ENCODE data around the gene LY6G6D. TPM values are rescaled to one million over a fixed set of nuclear protein-coding genes. Genes with fewer than 3 reads are reported as not detected.
A peak's percentile ranks its signal among the peaks of the same experiment; 100 is the strongest.

The LY6G6D gene
- total and polyA plus RNA-seq, 2 of the 13 experiments (the other 11 are each of a cell fraction or from before 2014, with no cell fraction given): not detected

DNA sequence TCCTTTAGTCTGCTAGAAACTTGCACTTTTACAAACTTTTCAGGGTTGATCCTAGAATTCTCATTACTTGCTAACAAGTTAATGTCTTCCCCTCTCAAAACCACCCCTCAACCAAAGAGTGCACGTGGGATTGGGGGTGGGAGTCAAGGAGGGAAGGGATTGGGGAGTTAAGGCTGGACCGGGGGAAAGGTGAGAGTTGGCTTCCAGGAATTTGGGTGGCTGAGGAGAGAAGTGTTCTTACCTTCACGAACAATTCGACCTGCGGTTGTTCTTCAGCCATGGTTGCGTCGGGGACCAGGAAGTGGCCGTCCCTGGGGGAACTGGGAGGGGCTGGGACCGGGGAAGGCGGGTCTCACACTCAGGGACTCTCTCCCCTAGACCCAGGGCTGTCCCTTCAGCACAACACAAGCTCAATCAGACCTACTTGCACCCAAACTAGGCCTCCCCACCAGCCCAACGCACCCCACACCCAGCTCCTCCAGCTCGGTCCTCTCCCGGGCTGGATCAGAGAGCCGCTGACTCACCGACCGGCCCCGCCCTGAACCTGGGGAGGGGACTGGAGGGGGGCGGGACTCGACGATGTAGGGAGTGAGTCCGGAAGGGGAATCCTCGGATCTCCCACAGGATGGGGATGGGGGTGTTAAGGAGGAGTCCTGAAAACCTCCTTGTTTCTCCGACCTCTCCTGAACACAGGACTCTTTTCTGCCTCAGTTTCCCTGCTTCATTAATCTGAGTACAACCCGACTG is 21.0 kb downstream of the LY6G6D start, which contains the start of gene CLIC1 (continued):
- TF ChIP-seq, protein P1, sequence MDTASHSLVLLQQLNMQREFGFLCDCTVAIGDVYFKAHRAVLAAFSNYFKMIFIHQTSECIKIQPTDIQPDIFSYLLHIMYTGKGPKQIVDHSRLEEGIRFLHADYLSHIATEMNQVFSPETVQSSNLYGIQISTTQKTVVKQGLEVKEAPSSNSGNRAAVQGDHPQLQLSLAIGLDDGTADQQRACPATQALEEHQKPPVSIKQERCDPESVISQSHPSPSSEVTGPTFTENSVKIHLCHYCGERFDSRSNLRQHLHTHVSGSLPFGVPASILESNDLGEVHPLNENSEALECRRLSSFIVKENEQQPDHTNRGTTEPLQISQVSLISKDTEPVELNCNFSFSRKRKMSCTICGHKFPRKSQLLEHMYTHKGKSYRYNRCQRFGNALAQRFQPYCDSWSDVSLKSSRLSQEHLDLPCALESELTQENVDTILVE (CRISPR knock-in tag; IDR thresholded peaks at IDR 0.05): peak; percentile 72; the same call in 1 of the 2 replicates
- TF ChIP-seq SIX4 (CRISPR knock-in tag; IDR thresholded peaks at IDR 0.05) (0 out of 2 replicates have a peak, but pooled peaks have one; percentile 20), HES4 (CRISPR knock-in tag; IDR thresholded peaks at IDR 0.05; ENCODE audit: borderline replicate concordance) (no peak; the same call in 1 of the 2 replicates), PHF8 (CRISPR knock-in tag; IDR thresholded peaks at IDR 0.05) (peak; percentile 73), KDM2A (CRISPR knock-in tag; IDR thresholded peaks at IDR 0.05; ENCODE audit: borderline replicate concordance, low read depth) (peak; percentile 91), MXI1 (IDR thresholded peaks at IDR 0.05; ENCODE audit: borderline replicate concordance, low read depth, low read length) (0 out of 3 replicates have a peak, but pooled peaks have one; percentile 45), MYC (CRISPR knock-in tag; IDR thresholded peaks at IDR 0.05; ENCODE audit: borderline replicate concordance) (peak; percentile 52; the same call in 1 of the 2 replicates), ZNF225 (CRISPR knock-in tag; IDR thresholded peaks at IDR 0.05) (peak; percentile 54), ZNF329 (CRISPR knock-in tag; IDR thresholded peaks at IDR 0.05; ENCODE audit: low read depth) (0 out of 2 replicates have a peak, but pooled peaks have one; percentile 52), SNAPC2 (CRISPR knock-in tag; IDR thresholded peaks at IDR 0.05) (0 out of 2 replicates have a peak, but pooled peaks have one; percentile 42), ZNF776 (CRISPR knock-in tag; IDR thresholded peaks at IDR 0.05) (no peak), ZNF790 (CRISPR knock-in tag; IDR thresholded peaks at IDR 0.05; ENCODE audit: borderline replicate concordance) (peak; percentile 63; the same call in 1 of the 2 replicates), MED8 (CRISPR knock-in tag; IDR thresholded peaks at IDR 0.05; ENCODE audit: insufficient replicate concordance) (peak; percentile 69)
- TF ChIP-seq, protein P2, sequence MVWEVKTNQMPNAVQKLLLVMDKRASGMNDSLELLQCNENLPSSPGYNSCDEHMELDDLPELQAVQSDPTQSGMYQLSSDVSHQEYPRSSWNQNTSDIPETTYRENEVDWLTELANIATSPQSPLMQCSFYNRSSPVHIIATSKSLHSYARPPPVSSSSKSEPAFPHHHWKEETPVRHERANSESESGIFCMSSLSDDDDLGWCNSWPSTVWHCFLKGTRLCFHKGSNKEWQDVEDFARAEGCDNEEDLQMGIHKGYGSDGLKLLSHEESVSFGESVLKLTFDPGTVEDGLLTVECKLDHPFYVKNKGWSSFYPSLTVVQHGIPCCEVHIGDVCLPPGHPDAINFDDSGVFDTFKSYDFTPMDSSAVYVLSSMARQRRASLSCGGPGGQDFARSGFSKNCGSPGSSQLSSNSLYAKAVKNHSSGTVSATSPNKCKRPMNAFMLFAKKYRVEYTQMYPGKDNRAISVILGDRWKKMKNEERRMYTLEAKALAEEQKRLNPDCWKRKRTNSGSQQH (CRISPR knock-in tag; IDR thresholded peaks at IDR 0.05; ENCODE audit: low read depth): peak; percentile 95
- TF ChIP-seq, protein P3, sequence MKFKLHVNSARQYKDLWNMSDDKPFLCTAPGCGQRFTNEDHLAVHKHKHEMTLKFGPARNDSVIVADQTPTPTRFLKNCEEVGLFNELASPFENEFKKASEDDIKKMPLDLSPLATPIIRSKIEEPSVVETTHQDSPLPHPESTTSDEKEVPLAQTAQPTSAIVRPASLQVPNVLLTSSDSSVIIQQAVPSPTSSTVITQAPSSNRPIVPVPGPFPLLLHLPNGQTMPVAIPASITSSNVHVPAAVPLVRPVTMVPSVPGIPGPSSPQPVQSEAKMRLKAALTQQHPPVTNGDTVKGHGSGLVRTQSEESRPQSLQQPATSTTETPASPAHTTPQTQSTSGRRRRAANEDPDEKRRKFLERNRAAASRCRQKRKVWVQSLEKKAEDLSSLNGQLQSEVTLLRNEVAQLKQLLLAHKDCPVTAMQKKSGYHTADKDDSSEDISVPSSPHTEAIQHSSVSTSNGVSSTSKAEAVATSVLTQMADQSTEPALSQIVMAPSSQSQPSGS (CRISPR knock-in tag; IDR thresholded peaks at IDR 0.05): peak; percentile 64; the same call in 1 of the 2 replicates
- TF ChIP-seq, protein P4, sequence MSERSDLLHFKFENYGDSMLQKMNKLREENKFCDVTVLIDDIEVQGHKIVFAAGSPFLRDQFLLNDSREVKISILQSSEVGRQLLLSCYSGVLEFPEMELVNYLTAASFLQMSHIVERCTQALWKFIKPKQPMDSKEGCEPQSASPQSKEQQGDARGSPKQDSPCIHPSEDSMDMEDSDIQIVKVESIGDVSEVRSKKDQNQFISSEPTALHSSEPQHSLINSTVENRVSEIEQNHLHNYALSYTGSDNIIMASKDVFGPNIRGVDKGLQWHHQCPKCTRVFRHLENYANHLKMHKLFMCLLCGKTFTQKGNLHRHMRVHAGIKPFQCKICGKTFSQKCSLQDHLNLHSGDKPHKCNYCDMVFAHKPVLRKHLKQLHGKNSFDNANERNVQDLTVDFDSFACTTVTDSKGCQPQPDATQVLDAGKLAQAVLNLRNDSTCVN (CRISPR knock-in tag; IDR thresholded peaks at IDR 0.05; ENCODE audit: borderline replicate concordance): peak; percentile 65; the same call in 1 of the 2 replicates
- TF ChIP-seq, protein P5, sequence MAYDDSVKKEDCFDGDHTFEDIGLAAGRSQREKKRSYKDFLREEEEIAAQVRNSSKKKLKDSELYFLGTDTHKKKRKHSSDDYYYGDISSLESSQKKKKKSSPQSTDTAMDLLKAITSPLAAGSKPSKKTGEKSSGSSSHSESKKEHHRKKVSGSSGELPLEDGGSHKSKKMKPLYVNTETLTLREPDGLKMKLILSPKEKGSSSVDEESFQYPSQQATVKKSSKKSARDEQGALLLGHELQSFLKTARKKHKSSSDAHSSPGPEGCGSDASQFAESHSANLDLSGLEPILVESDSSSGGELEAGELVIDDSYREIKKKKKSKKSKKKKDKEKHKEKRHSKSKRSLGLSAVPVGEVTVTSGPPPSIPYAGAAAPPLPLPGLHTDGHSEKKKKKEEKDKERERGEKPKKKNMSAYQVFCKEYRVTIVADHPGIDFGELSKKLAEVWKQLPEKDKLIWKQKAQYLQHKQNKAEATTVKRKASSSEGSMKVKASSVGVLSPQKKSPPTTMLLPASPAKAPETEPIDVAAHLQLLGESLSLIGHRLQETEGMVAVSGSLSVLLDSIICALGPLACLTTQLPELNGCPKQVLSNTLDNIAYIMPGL (CRISPR knock-in tag; IDR thresholded peaks at IDR 0.05; ENCODE audit: borderline replicate concordance in 1 of 2, low read depth in 1 of 2): peak; percentile 62 to 76; a peak in 2 of 4 replicates
- TF ChIP-seq, protein P6, sequence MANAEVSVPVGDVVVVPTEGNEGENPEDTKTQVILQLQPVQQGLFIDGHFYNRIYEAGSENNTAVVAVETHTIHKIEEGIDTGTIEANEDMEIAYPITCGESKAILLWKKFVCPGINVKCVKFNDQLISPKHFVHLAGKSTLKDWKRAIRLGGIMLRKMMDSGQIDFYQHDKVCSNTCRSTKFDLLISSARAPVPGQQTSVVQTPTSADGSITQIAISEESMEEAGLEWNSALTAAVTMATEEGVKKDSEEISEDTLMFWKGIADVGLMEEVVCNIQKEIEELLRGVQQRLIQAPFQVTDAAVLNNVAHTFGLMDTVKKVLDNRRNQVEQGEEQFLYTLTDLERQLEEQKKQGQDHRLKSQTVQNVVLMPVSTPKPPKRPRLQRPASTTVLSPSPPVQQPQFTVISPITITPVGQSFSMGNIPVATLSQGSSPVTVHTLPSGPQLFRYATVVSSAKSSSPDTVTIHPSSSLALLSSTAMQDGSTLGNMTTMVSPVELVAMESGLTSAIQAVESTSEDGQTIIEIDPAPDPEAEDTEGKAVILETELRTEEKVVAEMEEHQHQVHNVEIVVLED (CRISPR knock-in tag; IDR thresholded peaks at IDR 0.05; ENCODE audit: borderline replicate concordance): no peak; the same call in 1 of the 2 replicates

All from HepG2 (cell line).